ENCODE results near the gene ZNF438.

- TF ChIP-seq TAF1 (IDR thresholded peaks at IDR 0.05; ENCODE audit: borderline replicate concordance, insufficient read depth, low read length), result no peak
- TF ChIP-seq POLR2AphosphoS5 (IDR thresholded peaks at IDR 0.05; ENCODE audit: low read depth, low read length), result no peak
- TF ChIP-seq SIN3A (IDR thresholded peaks at IDR 0.05; ENCODE audit: borderline replicate concordance, insufficient read depth, low read length), result no peak
Observed at GRCh38 chr10:30883751-30884150, 147.9 kb downstream of the ZNF438 start.
